ENCODE measurements around the gene DPP6.

DNA sequence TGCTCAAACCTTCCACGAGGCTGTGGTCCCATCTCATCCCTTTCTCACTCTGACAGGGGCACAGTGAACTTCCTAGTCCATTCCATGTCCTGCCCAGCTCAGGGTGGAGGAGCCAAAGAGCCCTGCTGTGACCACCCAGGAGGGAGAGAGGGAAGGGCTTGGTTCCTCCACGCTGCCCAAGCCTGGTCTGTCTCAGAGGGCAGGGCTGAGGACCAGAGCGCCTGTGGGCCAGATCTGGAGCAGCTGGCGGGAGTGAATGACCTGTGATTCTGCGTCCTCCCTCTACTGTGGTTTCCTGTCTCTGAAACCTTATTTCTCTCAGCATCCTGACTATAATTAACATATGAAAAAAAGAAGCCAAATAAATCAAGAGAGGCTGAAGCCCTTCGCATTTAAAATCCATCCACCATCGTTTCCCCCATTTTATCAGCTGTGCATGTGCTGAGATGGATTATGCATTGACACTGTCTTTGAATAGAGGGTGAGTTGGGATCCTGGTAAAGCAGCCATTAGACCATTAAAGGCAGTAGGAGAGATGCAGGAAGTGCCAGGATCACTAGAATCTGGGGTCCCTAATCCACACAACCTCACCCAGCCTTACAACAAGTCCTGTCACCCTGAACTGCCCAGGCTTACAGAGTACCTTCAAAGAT is 165.6 kb downstream of the DPP6 start:
- TF ChIP-seq, protein P1, sequence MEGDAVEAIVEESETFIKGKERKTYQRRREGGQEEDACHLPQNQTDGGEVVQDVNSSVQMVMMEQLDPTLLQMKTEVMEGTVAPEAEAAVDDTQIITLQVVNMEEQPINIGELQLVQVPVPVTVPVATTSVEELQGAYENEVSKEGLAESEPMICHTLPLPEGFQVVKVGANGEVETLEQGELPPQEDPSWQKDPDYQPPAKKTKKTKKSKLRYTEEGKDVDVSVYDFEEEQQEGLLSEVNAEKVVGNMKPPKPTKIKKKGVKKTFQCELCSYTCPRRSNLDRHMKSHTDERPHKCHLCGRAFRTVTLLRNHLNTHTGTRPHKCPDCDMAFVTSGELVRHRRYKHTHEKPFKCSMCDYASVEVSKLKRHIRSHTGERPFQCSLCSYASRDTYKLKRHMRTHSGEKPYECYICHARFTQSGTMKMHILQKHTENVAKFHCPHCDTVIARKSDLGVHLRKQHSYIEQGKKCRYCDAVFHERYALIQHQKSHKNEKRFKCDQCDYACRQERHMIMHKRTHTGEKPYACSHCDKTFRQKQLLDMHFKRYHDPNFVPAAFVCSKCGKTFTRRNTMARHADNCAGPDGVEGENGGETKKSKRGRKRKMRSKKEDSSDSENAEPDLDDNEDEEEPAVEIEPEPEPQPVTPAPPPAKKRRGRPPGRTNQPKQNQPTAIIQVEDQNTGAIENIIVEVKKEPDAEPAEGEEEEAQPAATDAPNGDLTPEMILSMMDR (IDR thresholded peaks at IDR 0.05): no peak
- no peak for TF ChIP-seq POLR2A (IDR thresholded peaks at IDR 0.05)
